ENCODE data around the gene C1R. TPM values are rescaled to one million over a fixed set of nuclear protein-coding genes. Genes with fewer than 3 reads are reported as not detected.
"Not testable (repeated sequence)": the region's sequence is repeated elsewhere in the genome, so short reads cannot be mapped to it uniquely, and the experiment has no call there.

Gene C1R
- total RNA-seq, 1 experiment from 2014 or later, result 11.5 TPM

GRCh38 chr12:7058163-7058845, 33.9 kb downstream of the C1R start:
- peaks cover 4% of the 10 kb centered on the region for H3K27me3 Mint-ChIP-seq (ENCODE audit: low read depth)
- no peak overlapping the region for H3K18ac ChIP-seq (ENCODE audit: insufficient read length, low read depth, low read length)
- H2AFZ ChIP-seq (ENCODE audit: low read length), result no peak overlapping the region
- H2BK12ac ChIP-seq (ENCODE audit: insufficient read length, low read depth, low read length), result no peak overlapping the region
- H3K4ac ChIP-seq (ENCODE audit: low read depth, low read length), result no peak overlapping the region
- no peak overlapping the region for H2AK5ac ChIP-seq (ENCODE audit: insufficient read length, low read length)
- no peak overlapping the region for H3K4me2 ChIP-seq (ENCODE audit: insufficient read depth, insufficient read length, low read length)
- no peak overlapping the region for H2BK120ac ChIP-seq (ENCODE audit: low read depth, low read length, poor library complexity, severe bottlenecking)
- H3K9me3 ChIP-seq (ENCODE audit: control insufficient read depth, low read depth, low read length), result no peaks in the 10 kb centered on the region
- no peak overlapping the region for H2BK5ac ChIP-seq (ENCODE audit: insufficient read length, low read length)
- no peak for DNase-seq
- H3K23ac ChIP-seq (ENCODE audit: insufficient read length, low read depth, low read length), result no peak overlapping the region
- H4K91ac ChIP-seq (ENCODE audit: insufficient read length, low read depth, low read length), result no peak overlapping the region
- H4K5ac ChIP-seq (ENCODE audit: insufficient read length, low read depth, low read length), result no peak overlapping the region
- H3K4me3 Mint-ChIP-seq, result no peak overlapping the region
- H4K20me1 ChIP-seq (ENCODE audit: control insufficient read depth, insufficient read depth, insufficient read length), result no peaks in the 10 kb centered on the region
- H3K27ac Mint-ChIP-seq, result no peak overlapping the region; a peak in 1 of 7 replicates
- H3K4me1 ChIP-seq (ENCODE audit: insufficient read depth, low read length), result no peaks in the 10 kb centered on the region; the same call in 1 of the 2 replicates
- H2BK20ac ChIP-seq (ENCODE audit: low read depth, low read length, poor library complexity, severe bottlenecking), result no peak overlapping the region
- H3K27ac ChIP-seq (ENCODE audit: insufficient read length, low read depth, low read length), result no peak overlapping the region
- peaks cover 14 to 16% of the 10 kb centered on the region in 2 experiments for H3K4me1 Mint-ChIP-seq
- H2BK15ac ChIP-seq (ENCODE audit: low read depth, low read length), result no peak overlapping the region
- H3T11ph ChIP-seq (ENCODE audit: low read length), result no peak overlapping the region
- TF ChIP-seq, protein P1, sequence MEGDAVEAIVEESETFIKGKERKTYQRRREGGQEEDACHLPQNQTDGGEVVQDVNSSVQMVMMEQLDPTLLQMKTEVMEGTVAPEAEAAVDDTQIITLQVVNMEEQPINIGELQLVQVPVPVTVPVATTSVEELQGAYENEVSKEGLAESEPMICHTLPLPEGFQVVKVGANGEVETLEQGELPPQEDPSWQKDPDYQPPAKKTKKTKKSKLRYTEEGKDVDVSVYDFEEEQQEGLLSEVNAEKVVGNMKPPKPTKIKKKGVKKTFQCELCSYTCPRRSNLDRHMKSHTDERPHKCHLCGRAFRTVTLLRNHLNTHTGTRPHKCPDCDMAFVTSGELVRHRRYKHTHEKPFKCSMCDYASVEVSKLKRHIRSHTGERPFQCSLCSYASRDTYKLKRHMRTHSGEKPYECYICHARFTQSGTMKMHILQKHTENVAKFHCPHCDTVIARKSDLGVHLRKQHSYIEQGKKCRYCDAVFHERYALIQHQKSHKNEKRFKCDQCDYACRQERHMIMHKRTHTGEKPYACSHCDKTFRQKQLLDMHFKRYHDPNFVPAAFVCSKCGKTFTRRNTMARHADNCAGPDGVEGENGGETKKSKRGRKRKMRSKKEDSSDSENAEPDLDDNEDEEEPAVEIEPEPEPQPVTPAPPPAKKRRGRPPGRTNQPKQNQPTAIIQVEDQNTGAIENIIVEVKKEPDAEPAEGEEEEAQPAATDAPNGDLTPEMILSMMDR (conservative IDR thresholded peaks at IDR 0.05), result no peak
- H3K56ac ChIP-seq (ENCODE audit: insufficient read length, low read depth, low read length), result no peak overlapping the region
- no peaks in the 10 kb centered on the region for H3K27me3 ChIP-seq (ENCODE audit: insufficient read depth, low read length)
- no peaks in the 10 kb centered on the region for H3K23me2 ChIP-seq (ENCODE audit: insufficient read length, low read depth, low read length, poor library complexity, severe bottlenecking)
- H3K79me1 ChIP-seq (ENCODE audit: insufficient read depth, low read depth, low read length, poor library complexity, severe bottlenecking), result no peaks in the 10 kb centered on the region
- H3K79me2 ChIP-seq (ENCODE audit: insufficient read depth, low read length), result no peaks in the 10 kb centered on the region
- H4K8ac ChIP-seq (replicated peaks; ENCODE audit: insufficient read length, low read depth, low read length), result no peak overlapping the region
- H3K9ac ChIP-seq (ENCODE audit: extremely low read depth, insufficient read length, low read length), result no peak overlapping the region
- H3K36me3 Mint-ChIP-seq (ENCODE audit: insufficient read depth in 1 of 3, low read depth in 3 of 3), result no peaks in the 10 kb centered on the region
- no peak overlapping the region for H3K14ac ChIP-seq (ENCODE audit: insufficient read depth, low read length)
- H3K9me3 Mint-ChIP-seq, result no peaks in the 10 kb centered on the region; a peak in 1 of 5 replicates
- WGBS (ENCODE audit: extremely low coverage, insufficient read length, low lambda C conversion rate), result no CpG with 5 or more reads among the region's 3 CpGs

- H3K56ac ChIP-seq (ENCODE audit: insufficient read length, low read depth, low read length); H2AFZ ChIP-seq (ENCODE audit: low read length); H3K79me1 ChIP-seq (ENCODE audit: insufficient read depth, low read depth, low read length, poor library complexity, severe bottlenecking); H3K23me2 ChIP-seq (ENCODE audit: insufficient read length, low read depth, low read length, poor library complexity, severe bottlenecking); H3K4me1 ChIP-seq (ENCODE audit: insufficient read depth, low read length); H2AK5ac ChIP-seq (ENCODE audit: insufficient read length, low read length); H4K20me1 ChIP-seq (ENCODE audit: control insufficient read depth, insufficient read depth, insufficient read length); H4K8ac ChIP-seq (replicated peaks; ENCODE audit: insufficient read length, low read depth, low read length); H3K4me3 Mint-ChIP-seq; H3K36me3 Mint-ChIP-seq (ENCODE audit: insufficient read depth in 1 of 3, low read depth in 3 of 3); H3K27me3 ChIP-seq (ENCODE audit: insufficient read depth, low read length); H2BK5ac ChIP-seq (ENCODE audit: insufficient read length, low read length); H3K4me2 ChIP-seq (ENCODE audit: insufficient read depth, insufficient read length, low read length); DNase-seq; H4K91ac ChIP-seq (ENCODE audit: insufficient read length, low read depth, low read length); H2BK15ac ChIP-seq (ENCODE audit: low read depth, low read length); H3K4me1 Mint-ChIP-seq; H3K27ac ChIP-seq (ENCODE audit: insufficient read length, low read depth, low read length); H4K5ac ChIP-seq (ENCODE audit: insufficient read length, low read depth, low read length); H3K9me3 Mint-ChIP-seq; H3K9me3 ChIP-seq (ENCODE audit: control insufficient read depth, low read depth, low read length); H3K14ac ChIP-seq (ENCODE audit: insufficient read depth, low read length); H3K18ac ChIP-seq (ENCODE audit: insufficient read length, low read depth, low read length); H3K27ac Mint-ChIP-seq; H3K27me3 Mint-ChIP-seq (ENCODE audit: low read depth); H3K79me2 ChIP-seq (ENCODE audit: insufficient read depth, low read length); H3K4ac ChIP-seq (ENCODE audit: low read depth, low read length); H2BK120ac ChIP-seq (ENCODE audit: low read depth, low read length, poor library complexity, severe bottlenecking); H2BK20ac ChIP-seq (ENCODE audit: low read depth, low read length, poor library complexity, severe bottlenecking); H3K9ac ChIP-seq (ENCODE audit: extremely low read depth, insufficient read length, low read length); H3T11ph ChIP-seq (ENCODE audit: low read length); H3K23ac ChIP-seq (ENCODE audit: insufficient read length, low read depth, low read length); H2BK12ac ChIP-seq (ENCODE audit: insufficient read length, low read depth, low read length): not testable (repeated sequence)
- no CpG with 5 or more reads among the region's 2 CpGs for WGBS (ENCODE audit: extremely low coverage, insufficient read length, low lambda C conversion rate)
Measured at GRCh38 chr12:7055736-7056135, 36.5 kb downstream of the C1R start.

Measured in H9 (cell line).